Left lung (tissue), 10 donors: ENCODE results near the gene TSC22D3. TPM values are rescaled to one million over a fixed set of nuclear protein-coding genes. Genes with fewer than 3 reads are reported as not detected.

ENCODE experiments used
- ATAC-seq: fragments of 200-7000 bp; cut with Tn5 transposase; one replicate; pipeline ENCODE4 v1.9.1; 2020; ENCODE audit warnings: moderate library complexity
- DNase-seq, 4 donors: peaks; one replicate each; pipeline ENCODE4 v3.0.0-alpha.2; 2013 to 2020
- H3K27ac ChIP-seq, 2 donors: fragments of 200-600 bp; sonication (generic) in 1 of 2; one replicate each; pipeline versions ENCODE4 v1.5.0 to v1.8.0; 2020 to 2021
- H3K27me3 ChIP-seq, 2 donors: fragments of 200-600 bp; sonication (generic) in 1 of 2; one replicate each; pipeline versions ENCODE4 v1.5.0 to v1.8.0; 2020 to 2021
- H3K36me3 ChIP-seq, 2 donors: fragments of 200-600 bp; sonication (generic) in 1 of 2; one replicate each; pipeline versions ENCODE4 v1.5.0 to v1.8.0; 2020 to 2021
- H3K4me1 ChIP-seq, 2 donors: fragments of 200-600 bp; one replicate each; pipeline ENCODE4 v1.8.0; 2021
- H3K4me3 ChIP-seq, 2 donors: fragments of 200-600 bp; sonication (generic) in 1 of 2; one replicate each; pipeline versions ENCODE4 v1.5.0 to v1.8.0; 2020 to 2021; ENCODE audit warnings: mild to moderate bottlenecking in 1 of 2
- H3K9me3 ChIP-seq, 2 donors: fragments of 200-600 bp; sonication (generic) in 1 of 2; one replicate each; pipeline versions ENCODE4 v1.5.0 to v1.8.0; 2020 to 2021
- CTCF ChIP-seq, 2 donors: fragments of 200-600 bp; sonication (generic) in 1 of 2; IDR thresholded peaks; one replicate each; pipeline versions ENCODE4 v1.5.0 to v1.8.0; 2021; ENCODE audit warnings: antibody characterized with exemption in 2 of 2
- intact Hi-C, 2 donors: fragments of 100-400 bp; cut with DNase I; formaldehyde crosslinking; loops; one replicate each; pipeline versions ENCODE4 v1.11.2 to v1.14.2; 2022
- polyA plus RNA-seq, 6 donors: library from polyadenylated mRNA; unstranded; fragments of 120-200 nt; gene quantifications; one replicate each; pipeline ENCODE4 v1.2.1, GENCODE V29; 2013; ENCODE audit not compliant: insufficient read length in 6 of 6
- total RNA-seq, 2 donors: library from RNA; stranded (reverse); fragmentation: NEBNext Ultra II Directional; extraction: Animal tissue kit (Norgen Biotek cat#: 25700); gene quantifications; one replicate each; pipeline ENCODE4 v1.2.1, GENCODE V29; 2021
- donor health status: DM: no; HTN: yes; CAD: no.
- donor health status: DM: no; HTN: no; CAD: no.

TSC22D3 gene
- total and polyA plus RNA-seq, 8 donors = 119 to 156 (median 126) TPM

GRCh38 chrX:107741404-107741790 lies 34.2 kb downstream of the TSC22D3 start:
- peak overlapping the region; percentile 73 to 84 for H3K27ac ChIP-seq
- no peaks in the 10 kb centered on the region for H3K36me3 ChIP-seq
- no peak overlapping the region for H3K4me3 ChIP-seq
- peaks cover 16 to 25% of the 10 kb centered on the region in 2 donors for H3K4me1 ChIP-seq
- no peak for ATAC-seq
- no peaks in the 10 kb centered on the region for H3K9me3 ChIP-seq
- DNase-seq = no peak
- intact Hi-C loops = no loop called here
- no peak for TF ChIP-seq CTCF (IDR thresholded peaks at IDR 0.05)
- no peaks in the 10 kb centered on the region for H3K27me3 ChIP-seq

GRCh38 chrX:107739541-107739940 lies 36.0 kb downstream of the TSC22D3 start:
- ATAC-seq (no peak), DNase-seq (no peak)
- Histone ChIP-seq H3K27me3 (no peaks in the 10 kb centered on the region), H3K27ac (no peak overlapping the region), H3K9me3 (no peaks in the 10 kb centered on the region), H3K4me1 (peaks cover 16 to 25% of the 10 kb centered on the region in 2 donors), H3K4me3 (no peak overlapping the region), H3K36me3 (no peaks in the 10 kb centered on the region)
- intact Hi-C loops = no loop called here
- TF ChIP-seq CTCF (IDR thresholded peaks at IDR 0.05) = no peak

GRCh38 chrX:107738768-107739167 lies 36.8 kb downstream of the TSC22D3 start:
- Histone ChIP-seq H3K27me3 (no peaks in the 10 kb centered on the region), H3K9me3 (no peaks in the 10 kb centered on the region), H3K36me3 (no peaks in the 10 kb centered on the region), H3K4me1 (peaks cover 16 to 25% of the 10 kb centered on the region in 2 donors), H3K27ac (no peak overlapping the region), H3K4me3 (no peak overlapping the region)
- intact Hi-C loops = no loop called here
- TF ChIP-seq CTCF (IDR thresholded peaks at IDR 0.05) = no peak
- ATAC-seq = no peak
- no peak for DNase-seq

GRCh38 chrX:107738272-107738671 lies 37.3 kb downstream of the TSC22D3 start:
- ATAC-seq (no peak), DNase-seq (no peak)
- TF ChIP-seq CTCF (IDR thresholded peaks at IDR 0.05) = no peak
- Histone ChIP-seq H3K4me3 (no peak overlapping the region), H3K4me1 (peaks cover 16 to 24% of the 10 kb centered on the region in 2 donors), H3K27ac (no peak overlapping the region), H3K9me3 (no peaks in the 10 kb centered on the region), H3K27me3 (no peaks in the 10 kb centered on the region), H3K36me3 (no peaks in the 10 kb centered on the region)
- intact Hi-C loops = no loop called here

- H3K9me3 ChIP-seq = no peaks in the 10 kb centered on the region
- intact Hi-C loops = no loop called here
- no peaks in the 10 kb centered on the region for H3K36me3 ChIP-seq
- peaks cover 14 to 20% of the 10 kb centered on the region in 2 donors for H3K4me1 ChIP-seq
- ATAC-seq (no peak), DNase-seq (no peak)
- no peaks in the 10 kb centered on the region for H3K27me3 ChIP-seq
- no peak overlapping the region for H3K4me3 ChIP-seq
- H3K27ac ChIP-seq = no peak overlapping the region
- no peak for TF ChIP-seq CTCF (IDR thresholded peaks at IDR 0.05)
Measured at GRCh38 chrX:107736781-107737531, 38.6 kb downstream of the TSC22D3 start.
